K562 (cell line): Measurements from ENCODE around the gene CFAP300.

Experiments
- CBFA2T3 ChIP-seq: fragments of 450-650 bp; IDR thresholded peaks from 2 replicates; pipeline ENCODE4 v1.6.1; 2017
- ELK3 ChIP-seq: fragments of 450-650 bp; formaldehyde crosslinking; IDR thresholded peaks from 2 replicates; pipeline ENCODE4 v1.4.0; 2020; ENCODE audit warnings: mild to moderate bottlenecking
- ETV5 ChIP-seq: sonication (generic); formaldehyde crosslinking; IDR thresholded peaks from 2 replicates; pipeline ENCODE4 v1.4.0; 2020; ENCODE audit warnings: low read depth, mild to moderate bottlenecking, missing genetic modification reagents
- FOSL1 ChIP-seq: fragments of 200-800 bp; sonication (Bioruptor generic); conservative IDR thresholded peaks from 2 replicates; pipeline ENCODE4 v1.6.1; 2016; ENCODE audit warnings: missing genetic modification characterization, missing compliant biosample characterization
- FOXM1 ChIP-seq, 2 experiments: fragments of 450-650 bp in 1 of 2; sonication (generic) in 1 of 2; formaldehyde crosslinking in 1 of 2; IDR thresholded peaks; 2 replicates each; pipeline versions ENCODE4 v1.6.1 to v1.9.0; 2017 to 2022; ENCODE audit warnings: low read depth in 2 of 2, mild to moderate bottlenecking in 2 of 2, missing genetic modification reagents in 1 of 2, moderate library complexity in 1 of 2
- JUND ChIP-seq, 2 experiments: IDR thresholded peaks; 2 replicates in 1 of 2; 3 replicates in 1 of 2; pipeline ENCODE4 v1.6.1; 2011; ENCODE audit warnings: borderline replicate concordance in 2 of 2, low read depth in 2 of 2, low read length in 2 of 2, improper control_type of control experiment in 1 of 2, missing biosample characterization in 1 of 2, missing genetic modification characterization in 1 of 2, missing genetic modification reagents in 1 of 2
- SP1 ChIP-seq: sonication (generic); formaldehyde crosslinking; IDR thresholded peaks from 2 replicates; pipeline ENCODE4 v1.8.1; 2022; ENCODE audit warnings: mild to moderate bottlenecking, missing genetic modification reagents
- ZBTB5 ChIP-seq: fragments of 450-650 bp; IDR thresholded peaks from 2 replicates; pipeline ENCODE4 v1.6.1; 2017; ENCODE audit warnings: antibody characterized with exemption
- ZNF3 ChIP-seq: fragments of 250-450 bp; sonication (Bioruptor Pico); IDR thresholded peaks from 2 replicates; pipeline ENCODE4 v1.5.0; 2021; ENCODE audit warnings: mild to moderate bottlenecking, moderate library complexity
- ZNF407 ChIP-seq: fragments of 450-650 bp; IDR thresholded peaks from 2 replicates; pipeline ENCODE4 v1.6.1; 2016; ENCODE audit warnings: low read depth

DNA sequence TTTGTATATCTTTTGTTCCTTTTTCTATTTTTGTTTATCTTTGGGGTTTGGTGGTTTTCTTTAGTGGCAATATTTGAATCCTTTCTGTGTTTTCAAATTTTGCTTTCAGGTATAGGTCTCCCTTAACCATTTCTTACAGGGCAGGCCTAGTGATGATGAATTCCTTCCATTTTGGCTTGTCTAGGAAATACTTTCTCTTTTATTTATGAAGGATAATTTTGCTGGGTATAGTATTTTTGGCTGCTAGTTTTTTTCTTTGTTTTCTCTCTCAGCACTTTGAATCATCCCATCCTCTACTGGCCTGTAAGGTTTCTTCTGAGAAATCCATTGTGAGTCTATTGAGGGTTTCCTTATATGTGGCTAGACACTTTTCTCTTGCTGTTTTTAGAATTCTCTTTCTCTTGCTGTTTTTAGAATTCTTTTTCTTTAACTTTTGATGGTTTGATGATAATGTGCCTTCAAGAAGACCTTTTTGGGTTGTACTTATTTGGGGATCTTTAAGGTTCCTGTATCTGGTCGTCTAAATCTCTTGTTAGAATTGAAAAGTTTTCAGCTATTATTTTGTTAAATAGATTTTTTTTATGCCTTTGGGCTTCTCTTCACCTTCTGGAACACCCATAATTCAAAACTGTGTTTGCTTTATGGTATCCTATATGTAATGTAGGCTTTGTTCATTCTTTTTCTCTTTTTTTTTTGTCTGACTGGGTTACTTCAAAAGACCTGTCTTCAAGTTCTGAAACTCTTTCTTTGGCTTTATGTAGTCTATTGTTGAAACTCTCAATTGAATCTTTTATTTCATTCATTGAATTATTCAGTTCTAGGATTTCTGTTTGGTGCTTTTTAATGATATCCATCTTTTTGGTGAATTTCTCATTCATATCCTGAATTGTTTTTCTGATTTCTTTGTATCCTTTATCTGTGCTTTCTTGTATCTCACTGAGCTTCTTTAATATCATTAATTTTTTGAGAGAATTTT, 24.5 kb downstream of the CFAP300 start:
- no peak for TF ChIP-seq FOXM1 (IDR thresholded peaks at IDR 0.05; ENCODE audit: low read depth)
- no peak for TF ChIP-seq FOXM1 (CRISPR knock-in tag; IDR thresholded peaks at IDR 0.05; ENCODE audit: low read depth)
- no peak for TF ChIP-seq ZBTB5
- no peak for TF ChIP-seq CBFA2T3
- TF ChIP-seq JUND (IDR thresholded peaks at IDR 0.05; ENCODE audit: borderline replicate concordance, low read depth, low read length), result no peak
- no peak for TF ChIP-seq JUND (tag; IDR thresholded peaks at IDR 0.05; ENCODE audit: borderline replicate concordance, low read depth, low read length)
- no peak for TF ChIP-seq SP1
- TF ChIP-seq ETV5 (CRISPR knock-in tag), result no peak
- TF ChIP-seq ELK3, result no peak
- no peak for TF ChIP-seq FOSL1 (tag)
- no peak for TF ChIP-seq ZNF3 (CRISPR knock-in tag)
- no peak for TF ChIP-seq ZNF407
